ENCODE data around the gene BAK1. TPM values are rescaled to one million over a fixed set of nuclear protein-coding genes. Genes with fewer than 3 reads are reported as not detected.

BAK1 gene
- total and polyA plus RNA-seq, 2 of the 13 experiments (the other 11 are each of a cell fraction or from before 2014, with no cell fraction given) = 15.0 to 23.8 TPM

GRCh38 chr6:33545292-33545691 is 34.8 kb downstream of the BAK1 start (continued):
- 0 out of 2 replicates have a peak, but pooled peaks have one; percentile 24 for TF ChIP-seq ZBTB33 (CRISPR knock-in tag; IDR thresholded peaks at IDR 0.05)
- 0 out of 2 replicates have a peak, but pooled peaks have one; percentile 8 for TF ChIP-seq NFE2 (CRISPR knock-in tag; IDR thresholded peaks at IDR 0.05)
- TF ChIP-seq ZNF460 (CRISPR knock-in tag; IDR thresholded peaks at IDR 0.05; ENCODE audit: borderline replicate concordance) = peak; percentile 18; the same call in 1 of the 2 replicates
- 0 out of 2 replicates have a peak, but pooled peaks have one; percentile 28 for TF ChIP-seq DMAP1 (CRISPR knock-in tag; IDR thresholded peaks at IDR 0.05)

- Histone ChIP-seq H3K9ac (ENCODE audit: insufficient read depth, low read depth, low read length) (no peak overlapping the region), H3K27ac (ENCODE audit: extremely low read length, insufficient read depth, low read length) (no peak overlapping the region), H3K36me3 (replicated peaks in 1 of 2; ENCODE audit: control insufficient read depth in 1 of 2, insufficient read depth in 2 of 2, low read length in 2 of 2) (no peaks in the 10 kb centered on the region), H3K9me3 (ENCODE audit: low read length) (no peaks in the 10 kb centered on the region), H3K4me1 (ENCODE audit: insufficient read depth, low read length) (peaks cover 27% of the 10 kb centered on the region), H4K20me1 (ENCODE audit: insufficient read depth, low read length) (no peaks in the 10 kb centered on the region), H3K4me2 (ENCODE audit: low read depth, low read length) (peak overlapping the region; percentile 20; the same call in 1 of the 2 replicates), H2AFZ (ENCODE audit: low read length) (no peak overlapping the region), H3K4me3 (replicated peaks in 1 of 3; ENCODE audit: insufficient read depth in 1 of 3, low read depth in 2 of 3, low read length in 3 of 3) (no peak overlapping the region), H3K27me3 (ENCODE audit: control insufficient read depth in 1 of 2, insufficient read depth in 2 of 2, low read length in 2 of 2) (no peaks in the 10 kb centered on the region; a peak in 1 of 5 replicates), H3K79me2 (ENCODE audit: insufficient read depth, low read length) (no peaks in the 10 kb centered on the region)
- DNase-seq (ENCODE audit: low spot score) = no peak
- POLR2A ChIA-PET = no interaction called here
- TF ChIP-seq BATF2 (CRISPR knock-in tag; IDR thresholded peaks at IDR 0.05) = no peak
- no peak for TF ChIP-seq HES4 (CRISPR knock-in tag; IDR thresholded peaks at IDR 0.05; ENCODE audit: borderline replicate concordance)
- no peak for TF ChIP-seq ZSCAN31 (CRISPR knock-in tag; IDR thresholded peaks at IDR 0.05; ENCODE audit: low read depth)
- TF ChIP-seq ZSCAN21 (CRISPR knock-in tag; IDR thresholded peaks at IDR 0.05; ENCODE audit: borderline replicate concordance) = no peak
- no peak for TF ChIP-seq GLMP (CRISPR knock-in tag; IDR thresholded peaks at IDR 0.05; ENCODE audit: borderline replicate concordance)
- TF ChIP-seq EP300 (IDR thresholded peaks at IDR 0.05; ENCODE audit: low read depth in 2 of 2, low read length in 2 of 2) = no peak
- no peak for TF ChIP-seq EP300 (CRISPR knock-in tag; IDR thresholded peaks at IDR 0.05; ENCODE audit: borderline replicate concordance)
- TF ChIP-seq POLR2G (IDR thresholded peaks at IDR 0.05; ENCODE audit: low read depth, low read length) = no peak
- TF ChIP-seq ZNF570 (CRISPR knock-in tag; IDR thresholded peaks at IDR 0.05; ENCODE audit: borderline replicate concordance) = no peak
- no peak for TF ChIP-seq GTF2F1 (IDR thresholded peaks at IDR 0.05; ENCODE audit: low read length)
- TF ChIP-seq NR2C2 (CRISPR knock-in tag; IDR thresholded peaks at IDR 0.05; ENCODE audit: borderline replicate concordance) = no peak
- no peak for TF ChIP-seq ZBTB10 (CRISPR knock-in tag; IDR thresholded peaks at IDR 0.05; ENCODE audit: borderline replicate concordance)
- intact Hi-C loops (cut with micrococcal nuclease; ENCODE audit: unreplicated experiment) = no loop called here
- no peak for ATAC-seq
- in situ Hi-C loops (cut with HindIII; ENCODE audit: extremely low pct_ligation_motif_present, low pct_unique_long_range_greater_than_20kb) = no loop called here
- 63% methylated on average over 4 of the region's 4 CpGs for WGBS (ENCODE audit: low lambda C conversion rate)
- CTCF ChIA-PET (ENCODE audit: low intra/inter-chr PET ratio, low total read pairs) = no interaction called here
- BruUV-seq (replicated peaks) = no TSS peak
- FAIRE-seq = no peak
Measured at GRCh38 chr6:33543116-33543515, 37.0 kb downstream of the BAK1 start.

Data from HepG2 (cell line).